Superior temporal gyrus (tissue), 1 donor: ENCODE data around the gene KIAA1191.
A peak's percentile ranks its signal among the peaks of the same experiment; 100 is the strongest.
"Not testable (repeated sequence)": the region's sequence is repeated elsewhere in the genome, so short reads cannot be mapped to it uniquely, and the experiment has no call there.

Experiments
- DNase-seq: peaks from one replicate; pipeline ENCODE4 v3.0.0-alpha.2; 2016; ENCODE audit errors: extremely low spot score

KIAA1191 gene

GRCh38 chr5:176361437-176362232 lies at the start of gene KIAA1191:
Gene KIAA1191 (minus strand): TSS chr5:176361764. CDS start chr5:176359508, 2,256 bp downstream.
- peak; percentile 92 for DNase-seq

- DNase-seq, result no peak
Measured at GRCh38 chr5:176410486-176411180, 49.1 kb upstream of the KIAA1191 start.

GRCh38 chr5:176409765-176410164 lies 48.2 kb upstream of the KIAA1191 start:
- DNase-seq, result no peak

- DNase-seq, result no peak
Measured at GRCh38 chr5:176408590-176408989, 47.0 kb upstream of the KIAA1191 start.

GRCh38 chr5:176408252-176408573 lies 46.6 kb upstream of the KIAA1191 start:
- not testable (repeated sequence) for DNase-seq

GRCh38 chr5:176407456-176408251 lies 46.1 kb upstream of the KIAA1191 start:
- peak; percentile 40 for DNase-seq

- DNase-seq, result no peak
Measured at GRCh38 chr5:176406436-176407052, 45.0 kb upstream of the KIAA1191 start.

GRCh38 chr5:176405656-176406435 lies 44.3 kb upstream of the KIAA1191 start:
- no peak for DNase-seq

GRCh38 chr5:176401281-176402205 lies 40.0 kb upstream of the KIAA1191 start:
- DNase-seq, result no peak

- DNase-seq, result no peak
Measured at GRCh38 chr5:176400382-176401156, 39.0 kb upstream of the KIAA1191 start.

- DNase-seq, result no peak
Measured at GRCh38 chr5:176397736-176398420, 36.3 kb upstream of the KIAA1191 start.

GRCh38 chr5:176396330-176396729 lies 34.8 kb upstream of the KIAA1191 start:
- DNase-seq, result no peak

GRCh38 chr5:176394881-176395675 lies 33.5 kb upstream of the KIAA1191 start:
- DNase-seq, result no peak

- no peak for DNase-seq
Measured at GRCh38 chr5:176394096-176394495, 32.5 kb upstream of the KIAA1191 start.

- DNase-seq, result no peak
Measured at GRCh38 chr5:176392526-176392925, 31.0 kb upstream of the KIAA1191 start.

GRCh38 chr5:176391999-176392398 lies 30.4 kb upstream of the KIAA1191 start:
- no peak for DNase-seq

- DNase-seq, result no peak
Measured at GRCh38 chr5:176391479-176391878, 29.9 kb upstream of the KIAA1191 start.
